ENCODE measurements around the gene SLC25A24.
"Not testable (repeated sequence)": the region's sequence is repeated elsewhere in the genome, so short reads cannot be mapped to it uniquely, and the experiment has no call there.

DNA sequence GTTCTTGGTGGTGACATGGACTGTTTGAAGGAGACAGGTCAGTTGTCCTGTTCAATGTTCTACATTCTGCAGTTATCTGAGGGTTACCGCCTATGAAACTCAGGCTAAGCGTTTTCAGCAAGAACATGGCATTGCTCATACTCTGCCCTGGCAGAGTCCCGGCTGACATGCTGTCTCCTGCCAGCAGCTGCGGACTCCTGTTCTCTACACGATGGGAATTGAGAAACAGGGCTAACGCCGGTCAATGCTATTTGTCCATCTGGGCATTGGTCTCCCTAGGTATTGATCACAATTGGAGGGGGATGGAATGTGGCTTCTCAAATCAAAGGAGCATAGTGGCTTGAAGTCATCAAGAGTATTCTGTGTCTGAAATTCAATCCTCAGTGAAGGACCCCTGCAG is 23.1 kb upstream of the SLC25A24 start:
- TF ChIP-seq FOS (IDR thresholded peaks at IDR 0.05; ENCODE audit: borderline replicate concordance, extremely low read depth, insufficient read length); JUNB (IDR thresholded peaks at IDR 0.05); MYC (IDR thresholded peaks at IDR 0.05; ENCODE audit: insufficient read depth, insufficient read length, insufficient replicate concordance, low read length, severe bottlenecking); ZNF274 (IDR thresholded peaks at IDR 0.05; ENCODE audit: insufficient read depth, insufficient read length); POLR2A (IDR thresholded peaks at IDR 0.05; ENCODE audit: low read depth, low read length); CHD4 (IDR thresholded peaks at IDR 0.05); YY1 (IDR thresholded peaks at IDR 0.05; ENCODE audit: low read depth, low read length); CREM (IDR thresholded peaks at IDR 0.05; ENCODE audit: low read depth); EZH2 (IDR thresholded peaks at IDR 0.05; ENCODE audit: borderline replicate concordance, control insufficient read depth, low read depth, low read length); SUZ12 (IDR thresholded peaks at IDR 0.05; ENCODE audit: unreplicated experiment): not testable (repeated sequence)
- TF ChIP-seq, protein P1, sequence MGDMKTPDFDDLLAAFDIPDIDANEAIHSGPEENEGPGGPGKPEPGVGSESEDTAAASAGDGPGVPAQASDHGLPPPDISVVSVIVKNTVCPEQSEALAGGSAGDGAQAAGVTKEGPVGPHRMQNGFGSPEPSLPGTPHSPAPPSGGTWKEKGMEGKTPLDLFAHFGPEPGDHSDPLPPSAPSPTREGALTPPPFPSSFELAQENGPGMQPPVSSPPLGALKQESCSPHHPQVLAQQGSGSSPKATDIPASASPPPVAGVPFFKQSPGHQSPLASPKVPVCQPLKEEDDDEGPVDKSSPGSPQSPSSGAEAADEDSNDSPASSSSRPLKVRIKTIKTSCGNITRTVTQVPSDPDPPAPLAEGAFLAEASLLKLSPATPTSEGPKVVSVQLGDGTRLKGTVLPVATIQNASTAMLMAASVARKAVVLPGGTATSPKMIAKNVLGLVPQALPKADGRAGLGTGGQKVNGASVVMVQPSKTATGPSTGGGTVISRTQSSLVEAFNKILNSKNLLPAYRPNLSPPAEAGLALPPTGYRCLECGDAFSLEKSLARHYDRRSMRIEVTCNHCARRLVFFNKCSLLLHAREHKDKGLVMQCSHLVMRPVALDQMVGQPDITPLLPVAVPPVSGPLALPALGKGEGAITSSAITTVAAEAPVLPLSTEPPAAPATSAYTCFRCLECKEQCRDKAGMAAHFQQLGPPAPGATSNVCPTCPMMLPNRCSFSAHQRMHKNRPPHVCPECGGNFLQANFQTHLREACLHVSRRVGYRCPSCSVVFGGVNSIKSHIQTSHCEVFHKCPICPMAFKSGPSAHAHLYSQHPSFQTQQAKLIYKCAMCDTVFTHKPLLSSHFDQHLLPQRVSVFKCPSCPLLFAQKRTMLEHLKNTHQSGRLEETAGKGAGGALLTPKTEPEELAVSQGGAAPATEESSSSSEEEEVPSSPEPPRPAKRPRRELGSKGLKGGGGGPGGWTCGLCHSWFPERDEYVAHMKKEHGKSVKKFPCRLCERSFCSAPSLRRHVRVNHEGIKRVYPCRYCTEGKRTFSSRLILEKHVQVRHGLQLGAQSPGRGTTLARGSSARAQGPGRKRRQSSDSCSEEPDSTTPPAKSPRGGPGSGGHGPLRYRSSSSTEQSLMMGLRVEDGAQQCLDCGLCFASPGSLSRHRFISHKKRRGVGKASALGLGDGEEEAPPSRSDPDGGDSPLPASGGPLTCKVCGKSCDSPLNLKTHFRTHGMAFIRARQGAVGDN (IDR thresholded peaks at IDR 0.05), result not testable (repeated sequence)
- TF ChIP-seq, protein P2, sequence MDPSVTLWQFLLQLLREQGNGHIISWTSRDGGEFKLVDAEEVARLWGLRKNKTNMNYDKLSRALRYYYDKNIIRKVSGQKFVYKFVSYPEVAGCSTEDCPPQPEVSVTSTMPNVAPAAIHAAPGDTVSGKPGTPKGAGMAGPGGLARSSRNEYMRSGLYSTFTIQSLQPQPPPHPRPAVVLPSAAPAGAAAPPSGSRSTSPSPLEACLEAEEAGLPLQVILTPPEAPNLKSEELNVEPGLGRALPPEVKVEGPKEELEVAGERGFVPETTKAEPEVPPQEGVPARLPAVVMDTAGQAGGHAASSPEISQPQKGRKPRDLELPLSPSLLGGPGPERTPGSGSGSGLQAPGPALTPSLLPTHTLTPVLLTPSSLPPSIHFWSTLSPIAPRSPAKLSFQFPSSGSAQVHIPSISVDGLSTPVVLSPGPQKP (IDR thresholded peaks at IDR 0.05; ENCODE audit: low read depth, low read length), result not testable (repeated sequence)
- TF ChIP-seq, protein P3, sequence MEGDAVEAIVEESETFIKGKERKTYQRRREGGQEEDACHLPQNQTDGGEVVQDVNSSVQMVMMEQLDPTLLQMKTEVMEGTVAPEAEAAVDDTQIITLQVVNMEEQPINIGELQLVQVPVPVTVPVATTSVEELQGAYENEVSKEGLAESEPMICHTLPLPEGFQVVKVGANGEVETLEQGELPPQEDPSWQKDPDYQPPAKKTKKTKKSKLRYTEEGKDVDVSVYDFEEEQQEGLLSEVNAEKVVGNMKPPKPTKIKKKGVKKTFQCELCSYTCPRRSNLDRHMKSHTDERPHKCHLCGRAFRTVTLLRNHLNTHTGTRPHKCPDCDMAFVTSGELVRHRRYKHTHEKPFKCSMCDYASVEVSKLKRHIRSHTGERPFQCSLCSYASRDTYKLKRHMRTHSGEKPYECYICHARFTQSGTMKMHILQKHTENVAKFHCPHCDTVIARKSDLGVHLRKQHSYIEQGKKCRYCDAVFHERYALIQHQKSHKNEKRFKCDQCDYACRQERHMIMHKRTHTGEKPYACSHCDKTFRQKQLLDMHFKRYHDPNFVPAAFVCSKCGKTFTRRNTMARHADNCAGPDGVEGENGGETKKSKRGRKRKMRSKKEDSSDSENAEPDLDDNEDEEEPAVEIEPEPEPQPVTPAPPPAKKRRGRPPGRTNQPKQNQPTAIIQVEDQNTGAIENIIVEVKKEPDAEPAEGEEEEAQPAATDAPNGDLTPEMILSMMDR (IDR thresholded peaks at IDR 0.05 in 2 of 3, conservative IDR thresholded peaks at IDR 0.05 in 1 of 3; ENCODE audit: control insufficient read depth in 2 of 3, extremely low read depth in 1 of 3, insufficient read depth in 1 of 3, low read depth in 3 of 3, low read length in 3 of 3), result not testable (repeated sequence)
- TF ChIP-seq, protein P4, sequence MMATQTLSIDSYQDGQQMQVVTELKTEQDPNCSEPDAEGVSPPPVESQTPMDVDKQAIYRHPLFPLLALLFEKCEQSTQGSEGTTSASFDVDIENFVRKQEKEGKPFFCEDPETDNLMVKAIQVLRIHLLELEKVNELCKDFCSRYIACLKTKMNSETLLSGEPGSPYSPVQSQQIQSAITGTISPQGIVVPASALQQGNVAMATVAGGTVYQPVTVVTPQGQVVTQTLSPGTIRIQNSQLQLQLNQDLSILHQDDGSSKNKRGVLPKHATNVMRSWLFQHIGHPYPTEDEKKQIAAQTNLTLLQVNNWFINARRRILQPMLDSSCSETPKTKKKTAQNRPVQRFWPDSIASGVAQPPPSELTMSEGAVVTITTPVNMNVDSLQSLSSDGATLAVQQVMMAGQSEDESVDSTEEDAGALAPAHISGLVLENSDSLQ (IDR thresholded peaks at IDR 0.05), result not testable (repeated sequence)
